CD14-positive monocyte (primary cell): ENCODE data around the gene CHIT1. TPM values are rescaled to one million over a fixed set of nuclear protein-coding genes. Genes with fewer than 3 reads are reported as not detected.

ENCODE experiments used
- DNase-seq, 3 donors: peaks; one replicate each; pipeline ENCODE4 v3.0.0-alpha.2; 2011 to 2022
- H2AFZ ChIP-seq: 2 replicates; pipeline ENCODE4 v1.6.0; 2012; ENCODE audit warnings: mild to moderate bottlenecking, low read depth, low read length, inconsistent platforms; ENCODE audit not compliant: insufficient read depth, poor library complexity, severe bottlenecking
- H3K27ac ChIP-seq, 2 donors: 1 replicate in 1 of 2; 2 replicates in 1 of 2; pipeline ENCODE4 v1.5.1; 2012 to 2013; ENCODE audit warnings: low read length in 2 of 2, control low read depth in 1 of 2, inconsistent platforms in 1 of 2, low read depth in 1 of 2, mild to moderate bottlenecking in 1 of 2
- H3K27me3 ChIP-seq, 2 donors: one replicate each; pipeline versions ENCODE4 v1.6.0 to v1.6.1; 2011 to 2013; ENCODE audit warnings: low read length in 2 of 2; ENCODE audit not compliant: control insufficient read depth in 2 of 2, insufficient read depth in 2 of 2
- H3K36me3 ChIP-seq, 2 donors: replicated peaks in 1 of 2; 1 replicate in 1 of 2; 2 replicates in 1 of 2; pipeline versions ENCODE4 v1.5.1 to v1.6.1; 2012 to 2013; ENCODE audit warnings: low read length in 2 of 2, control low read depth in 1 of 2, inconsistent platforms in 1 of 2, mild to moderate bottlenecking in 1 of 2; ENCODE audit not compliant: insufficient read depth in 2 of 2, control insufficient read depth in 1 of 2
- H3K4me1 ChIP-seq, 2 donors: 1 replicate in 1 of 2; 2 replicates in 1 of 2; pipeline versions ENCODE4 v1.5.1 to v1.6.1; 2012 to 2013; ENCODE audit warnings: low read length in 2 of 2, control low read depth in 1 of 2, inconsistent platforms in 1 of 2, mild to moderate bottlenecking in 1 of 2, moderate library complexity in 1 of 2; ENCODE audit not compliant: insufficient read depth in 2 of 2, control insufficient read depth in 1 of 2
- H3K4me2 ChIP-seq: replicated peaks from 2 replicates; pipeline ENCODE3; 2012; ENCODE audit warnings: low read length, moderate library complexity, mild to moderate bottlenecking; ENCODE audit not compliant: poor library complexity, severe bottlenecking; ENCODE audit errors: extremely low read depth
- H3K4me3 ChIP-seq, 3 experiments: fragments of 200-600 bp in 1 of 3; sonication (generic) in 1 of 3; replicated peaks in 1 of 3; 1 replicate in 2 of 3; 2 replicates in 1 of 3; pipeline ENCODE4 v1.5.1; 2011 to 2013; ENCODE audit warnings: low read length in 3 of 3, mild to moderate bottlenecking in 3 of 3, control low read depth in 2 of 3, low read depth in 2 of 3, inconsistent platforms in 1 of 3, moderate library complexity in 1 of 3
- H3K79me2 ChIP-seq: 2 replicates; pipeline ENCODE4 v1.6.0; 2012; ENCODE audit warnings: mild to moderate bottlenecking, control low read depth, inconsistent platforms, low read length, moderate library complexity; ENCODE audit not compliant: insufficient read depth
- H3K9ac ChIP-seq: 2 replicates; pipeline ENCODE4 v1.6.0; 2017; ENCODE audit warnings: low read length, mild to moderate bottlenecking; ENCODE audit not compliant: insufficient read depth, poor library complexity, severe bottlenecking
- H3K9me3 ChIP-seq, 2 donors: replicated peaks in 1 of 2; 1 replicate in 1 of 2; 2 replicates in 1 of 2; pipeline versions ENCODE4 v1.5.1 to v1.6.1; 2012 to 2013; ENCODE audit warnings: low read length in 2 of 2, control low read depth in 1 of 2; ENCODE audit not compliant: control insufficient read depth in 1 of 2, insufficient read depth in 1 of 2
- H4K20me1 ChIP-seq: 2 replicates; pipeline ENCODE4 v1.6.0; 2012; ENCODE audit warnings: mild to moderate bottlenecking, low read length, control low read depth, moderate library complexity; ENCODE audit not compliant: insufficient read depth
- H3K27ac Mint-ChIP-seq, 7 donors: one replicate each; pipeline ENCODE4 v1.8.0; 2020; ENCODE audit warnings: mild to moderate bottlenecking in 7 of 7, mixed read lengths in 7 of 7, moderate library complexity in 6 of 7, inconsistent platforms in 2 of 7
- H3K27me3 Mint-ChIP-seq, 3 donors: one replicate each; pipeline ENCODE4 v1.8.0; 2021 to 2022; ENCODE audit warnings: low read depth in 3 of 3, mild to moderate bottlenecking in 3 of 3, mixed read lengths in 3 of 3, moderate library complexity in 3 of 3, inconsistent platforms in 1 of 3
- H3K36me3 Mint-ChIP-seq, 2 donors: one replicate each; pipeline ENCODE4 v1.8.0; 2020; ENCODE audit warnings: mixed read lengths in 2 of 2, inconsistent platforms in 1 of 2, mild to moderate bottlenecking in 1 of 2
- H3K4me1 Mint-ChIP-seq: one replicate; pipeline ENCODE4 v1.8.0; 2020; ENCODE audit warnings: mild to moderate bottlenecking, mixed read lengths
- H3K4me3 Mint-ChIP-seq, 2 donors: one replicate each; pipeline ENCODE4 v1.8.0; 2020; ENCODE audit warnings: mild to moderate bottlenecking in 2 of 2, mixed read lengths in 2 of 2, moderate library complexity in 1 of 2
- H3K9me3 Mint-ChIP-seq, 7 donors: one replicate each; pipeline ENCODE4 v1.8.0; 2020 to 2022; ENCODE audit warnings: mixed read lengths in 7 of 7, mild to moderate bottlenecking in 6 of 7, moderate library complexity in 6 of 7, inconsistent platforms in 2 of 7
- WGBS: methylation state at CpG from one replicate; pipeline ENCODE4 v1.1.5; 2013; ENCODE audit warnings: missing lambda C conversion rate; ENCODE audit not compliant: insufficient coverage; 5-methylcytosine and 5-hydroxymethylcytosine counted together
- intact Hi-C, 2 donors: fragments of 100-400 bp; cut with micrococcal nuclease; formaldehyde crosslinking; loops; one replicate each; pipeline versions ENCODE4 v1.15.0 to v1.15.1; 2023
- polyA plus RNA-seq, 3 donors: library from polyadenylated mRNA; depleted of rRNA in 1 of 3; unstranded in 2 of 3; stranded (reverse) in 1 of 3; fragments of 300-500 nt in 2 of 3; fragments of >200 nt in 1 of 3; fragmentation: Illumina TruSeq in 2 of 3; gene quantifications; 1 replicate in 2 of 3; 2 replicates in 1 of 3; pipeline ENCODE4 v1.2.3, GENCODE V29; 2012 to 2021
- TF ChIP-seq, protein P1 (sequence below): fragments of 200-600 bp; IDR thresholded peaks from one replicate; pipeline ENCODE4 v1.8.0; 2022; ENCODE audit warnings: antibody characterized with exemption, mild to moderate bottlenecking

The CHIT1 gene
- polyA plus RNA-seq, 3 donors = 0.08 to 0.51 TPM; not detected in 1

DNA sequence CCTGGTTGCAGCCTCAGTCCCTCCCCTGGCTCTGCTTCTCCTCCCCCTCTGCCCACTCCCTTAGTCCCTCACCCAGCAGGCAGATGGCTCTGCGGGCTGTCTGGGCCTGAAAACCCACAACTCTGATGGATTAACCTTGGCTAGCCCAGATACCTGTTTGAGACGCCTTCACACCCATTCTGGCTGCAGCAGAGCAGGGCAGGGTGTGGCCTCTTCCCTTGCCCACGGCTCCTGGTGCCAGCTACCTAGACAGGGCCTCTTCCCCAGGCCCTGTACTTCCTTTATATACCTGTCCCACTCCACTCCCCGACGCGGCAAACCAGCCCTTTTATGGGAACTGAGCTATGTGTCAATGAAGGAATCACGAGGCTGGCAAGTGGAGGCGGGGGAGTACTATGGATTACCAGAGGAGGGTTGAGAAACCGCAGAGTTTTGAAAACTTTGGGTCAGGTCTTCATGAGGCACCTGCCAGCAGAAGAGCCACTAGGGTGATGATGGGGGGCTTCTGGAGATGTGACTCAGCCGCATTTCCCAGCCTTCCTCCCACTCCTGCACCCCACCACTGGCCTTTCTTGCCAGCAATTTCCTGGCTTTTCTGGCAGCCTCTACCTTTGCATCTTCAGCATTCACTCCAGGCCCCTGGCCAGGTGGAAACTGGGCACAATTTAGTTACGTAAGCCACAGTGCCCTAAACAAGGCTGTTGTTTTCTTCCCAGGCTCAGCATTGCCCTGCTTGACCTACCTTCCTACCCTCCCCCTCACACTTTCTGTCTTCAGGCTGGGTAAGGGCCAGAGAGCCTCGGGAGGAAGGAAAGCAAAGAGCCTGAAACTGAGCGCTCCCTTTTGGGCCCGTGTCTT, 42.8 kb downstream of the CHIT1 start, which contains the start of gene CHI3L1:
TSS of gene CHI3L1 (minus strand) at position 259 of the 858 bp plus-strand sequence. CDS start at position 178, 81 bp downstream.
- no peak within 1 kb of the TSS for H3K27ac ChIP-seq
- peak within 1 kb of the TSS; percentile 28 to 30 for H3K4me3 Mint-ChIP-seq
- H3K36me3 Mint-ChIP-seq = no peaks in the 10 kb centered on the region
- DNase-seq = peak in 2 of 3 donors; percentile 35 to 52
- intact Hi-C loops = no loop called here
- H3K4me1 Mint-ChIP-seq = peaks cover 29% of the 10 kb centered on the region
- no peaks in the 10 kb centered on the region for H3K36me3 ChIP-seq
- H3K79me2 ChIP-seq = no peaks in the 10 kb centered on the region
- no peaks in the 10 kb centered on the region for H3K27me3 ChIP-seq
- peak within 1 kb of the TSS; percentile 21 for H3K4me2 ChIP-seq
- no peak within 1 kb of the TSS for H3K9ac ChIP-seq
- no peaks in the 10 kb centered on the region for H3K9me3 Mint-ChIP-seq
- TF ChIP-seq, protein P1, sequence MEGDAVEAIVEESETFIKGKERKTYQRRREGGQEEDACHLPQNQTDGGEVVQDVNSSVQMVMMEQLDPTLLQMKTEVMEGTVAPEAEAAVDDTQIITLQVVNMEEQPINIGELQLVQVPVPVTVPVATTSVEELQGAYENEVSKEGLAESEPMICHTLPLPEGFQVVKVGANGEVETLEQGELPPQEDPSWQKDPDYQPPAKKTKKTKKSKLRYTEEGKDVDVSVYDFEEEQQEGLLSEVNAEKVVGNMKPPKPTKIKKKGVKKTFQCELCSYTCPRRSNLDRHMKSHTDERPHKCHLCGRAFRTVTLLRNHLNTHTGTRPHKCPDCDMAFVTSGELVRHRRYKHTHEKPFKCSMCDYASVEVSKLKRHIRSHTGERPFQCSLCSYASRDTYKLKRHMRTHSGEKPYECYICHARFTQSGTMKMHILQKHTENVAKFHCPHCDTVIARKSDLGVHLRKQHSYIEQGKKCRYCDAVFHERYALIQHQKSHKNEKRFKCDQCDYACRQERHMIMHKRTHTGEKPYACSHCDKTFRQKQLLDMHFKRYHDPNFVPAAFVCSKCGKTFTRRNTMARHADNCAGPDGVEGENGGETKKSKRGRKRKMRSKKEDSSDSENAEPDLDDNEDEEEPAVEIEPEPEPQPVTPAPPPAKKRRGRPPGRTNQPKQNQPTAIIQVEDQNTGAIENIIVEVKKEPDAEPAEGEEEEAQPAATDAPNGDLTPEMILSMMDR = no peak
- no peaks in the 10 kb centered on the region for H3K9me3 ChIP-seq
- no peak within 1 kb of the TSS for H3K4me3 ChIP-seq
- H3K27ac Mint-ChIP-seq = peak within 1 kb of the TSS in 2 of 7 donors; percentile 26 to 37
- H3K27me3 Mint-ChIP-seq = peaks cover 3 to 19% (median 6%) of the 10 kb centered on the region in 3 donors
- no peaks in the 10 kb centered on the region for H4K20me1 ChIP-seq
- H3K4me1 ChIP-seq = peaks cover 8 to 17% of the 10 kb centered on the region in 2 donors
- H2AFZ ChIP-seq = peak within 1 kb of the TSS; percentile 21
- 39% methylated on average over 6 of the region's 14 CpGs for WGBS

DNA sequence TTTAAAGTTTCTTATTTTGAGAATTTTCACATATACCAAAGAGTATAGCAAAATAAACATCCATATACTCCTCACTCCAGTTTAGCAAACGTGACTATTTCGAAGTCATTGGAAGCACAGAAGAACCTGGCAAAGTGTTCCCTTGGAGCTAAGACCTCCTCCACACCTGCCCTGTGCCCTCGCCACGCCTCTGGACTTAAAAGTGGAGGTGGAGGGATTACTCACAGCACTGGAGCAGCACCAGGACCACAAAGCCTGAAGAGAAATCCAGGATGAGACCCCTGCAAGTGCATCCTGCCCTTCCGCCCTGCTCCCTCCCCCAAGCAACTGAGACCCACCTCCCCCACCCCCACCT, 43.4 kb downstream of the CHIT1 start:
- Histone ChIP-seq H3K4me2 (no peak overlapping the region), H3K27ac (no peak overlapping the region), H2AFZ (no peak overlapping the region), H3K9ac (no peak overlapping the region), H3K79me2 (no peaks in the 10 kb centered on the region), H3K4me1 (peaks cover 8 to 17% of the 10 kb centered on the region in 2 donors), H4K20me1 (no peaks in the 10 kb centered on the region), H3K9me3 (no peaks in the 10 kb centered on the region), H3K36me3 (no peaks in the 10 kb centered on the region), H3K4me3 (no peak overlapping the region), H3K27me3 (no peaks in the 10 kb centered on the region)
- Mint-ChIP-seq H3K9me3 (no peaks in the 10 kb centered on the region), H3K36me3 (no peaks in the 10 kb centered on the region), H3K27me3 (peaks cover 3 to 19% (median 7%) of the 10 kb centered on the region in 3 donors), H3K4me3 (no peak overlapping the region), H3K27ac (no peak overlapping the region), H3K4me1 (peaks cover 29% of the 10 kb centered on the region)
- no peak for DNase-seq
- WGBS = 73% methylated on average over 1 of the region's 5 CpGs
- TF ChIP-seq, protein P1 = no peak
- intact Hi-C loops = no loop called here
